GM18511 (cell line): ENCODE data around the gene CRYGD.
"Not testable (repeated sequence)": the region's sequence is repeated elsewhere in the genome, so short reads cannot be mapped to it uniquely, and the experiment has no call there.

Source experiments
- ATAC-seq: cut with Tn5 transposase; IDR thresholded peaks from one replicate; pipeline ENCODE4 v1.9.1; 2021; ENCODE audit warnings: mild to moderate bottlenecking, moderate library complexity; ENCODE audit not compliant: unreplicated experiment

Gene CRYGD

DNA sequence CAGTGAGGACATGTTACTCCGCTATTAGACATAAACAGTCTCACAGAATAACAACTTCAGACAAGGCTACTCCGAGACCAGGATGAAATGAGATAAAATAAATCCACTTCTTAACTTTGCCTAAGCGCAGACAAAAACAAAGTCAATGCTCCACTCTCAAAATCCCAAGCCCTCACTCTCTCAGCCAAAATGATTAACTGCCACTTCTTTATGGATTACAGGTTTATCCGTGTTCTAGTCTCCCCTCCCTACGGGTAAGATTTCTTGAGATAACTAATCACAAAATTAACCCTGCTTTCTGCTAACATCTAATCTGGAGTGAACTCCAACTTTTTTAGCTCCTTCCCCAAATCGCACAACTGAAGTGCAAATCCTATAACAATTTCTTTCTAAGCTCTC is 6.4 kb upstream of the CRYGD start:
- no peak for ATAC-seq

DNA sequence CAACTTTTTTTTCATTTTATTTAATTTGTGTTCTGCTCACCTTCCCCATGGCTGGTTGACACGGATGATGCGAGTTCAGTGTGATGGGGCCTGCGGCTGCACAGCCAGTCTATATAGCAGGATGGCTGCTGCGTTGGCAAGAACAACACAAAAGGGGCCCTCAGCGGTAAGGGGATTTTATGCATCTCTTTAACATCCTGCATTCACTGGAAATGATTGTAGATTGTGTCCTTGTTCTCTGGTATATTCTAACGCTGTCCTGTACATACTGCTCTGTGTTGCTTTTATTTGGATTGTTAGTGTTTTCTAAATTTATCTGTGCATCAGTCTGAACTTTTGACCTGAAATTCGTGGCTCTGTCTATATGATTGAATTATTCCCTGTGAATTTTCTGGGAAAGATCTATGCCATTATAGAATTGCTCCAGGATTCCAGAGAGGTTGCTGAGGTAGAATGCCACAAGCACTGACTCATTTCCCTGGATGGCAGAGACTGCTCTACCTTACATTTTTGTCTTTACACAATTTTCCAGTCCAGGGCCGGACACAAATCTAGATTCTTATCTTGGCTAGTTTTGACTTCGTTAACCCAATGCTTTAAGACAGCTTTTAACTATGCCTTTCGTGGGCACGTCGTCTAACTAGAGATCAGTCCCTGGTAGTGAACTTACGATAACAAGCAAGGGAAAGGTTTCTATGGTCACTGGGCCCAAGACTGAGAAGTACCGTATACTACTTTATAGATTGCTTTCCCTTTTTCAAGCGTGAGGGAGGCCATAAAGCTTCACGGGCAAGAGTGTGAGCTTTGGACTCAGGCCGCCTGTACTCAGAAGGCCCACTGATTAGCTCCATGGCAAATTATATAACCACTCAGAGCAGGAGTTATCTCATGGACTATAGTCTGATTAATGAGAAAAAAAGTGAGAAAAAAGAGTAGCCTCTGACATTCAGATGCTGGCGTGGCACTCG is 5.7 kb upstream of the CRYGD start, which contains the start of gene CRYGC:
TSS of gene CRYGC (minus strand) at position 85 of the 968 bp plus-strand sequence. CDS start at position 49, 36 bp downstream.
- no peak for ATAC-seq

DNA sequence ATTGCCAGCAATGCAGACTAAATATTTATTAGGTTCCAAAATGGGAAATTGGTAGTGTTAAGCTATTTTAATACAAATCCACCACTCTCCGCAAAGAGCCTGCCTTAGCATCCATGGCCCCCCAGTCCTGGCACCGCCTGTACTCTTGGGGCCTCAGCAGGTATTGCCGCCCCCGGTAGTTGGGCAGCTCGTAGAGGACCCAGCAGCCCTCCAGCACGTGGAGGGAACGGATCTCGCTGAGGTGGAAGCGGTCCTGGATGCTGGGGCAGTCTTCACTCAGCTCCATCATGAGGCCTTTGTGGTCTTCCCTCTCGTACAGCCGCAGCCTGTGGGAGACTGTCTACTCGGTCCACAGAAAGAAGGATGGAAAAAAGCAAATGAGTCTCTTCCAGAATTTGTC is 3.8 kb upstream of the CRYGD start:
- no peak for ATAC-seq

DNA sequence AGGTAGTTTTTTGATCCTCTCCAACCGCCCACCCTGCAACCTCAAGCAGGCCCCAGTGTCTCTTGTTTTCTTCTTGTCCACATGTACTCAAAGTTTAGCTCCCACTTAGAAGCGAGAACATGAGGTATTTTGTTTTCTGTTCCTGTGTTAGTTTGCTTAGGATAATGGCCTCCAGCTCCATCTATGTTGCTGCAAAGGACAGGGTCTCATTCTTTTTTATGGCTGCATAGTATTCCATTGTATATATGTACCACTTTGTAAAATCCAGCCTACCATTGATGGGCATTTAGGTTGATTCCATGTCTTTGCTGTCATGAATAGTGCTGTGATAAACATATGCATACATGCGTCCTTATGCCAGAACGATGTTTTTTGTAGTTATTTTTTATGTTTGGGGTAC is 2.8 kb upstream of the CRYGD start:
- ATAC-seq = no peak

DNA sequence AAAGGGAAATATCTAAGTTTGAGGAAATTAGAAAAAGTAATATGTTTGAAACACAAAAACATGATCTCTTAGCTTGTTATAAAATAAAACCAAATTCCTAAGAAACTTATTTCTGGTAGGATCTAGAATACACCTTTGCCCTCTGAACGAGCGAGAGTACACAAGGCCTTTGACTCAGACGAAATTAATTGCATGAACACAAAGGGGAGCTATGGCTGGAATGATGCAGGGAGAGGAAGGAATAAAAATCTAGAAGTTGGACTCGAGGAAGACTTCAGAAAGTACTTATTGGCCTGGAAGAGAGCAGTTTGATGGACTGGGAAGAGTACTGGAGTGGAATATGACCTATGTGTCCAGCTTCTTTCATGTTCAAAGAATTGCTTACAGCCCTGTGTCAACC is 927 bp upstream of the CRYGD start:
- no peak for ATAC-seq

DNA sequence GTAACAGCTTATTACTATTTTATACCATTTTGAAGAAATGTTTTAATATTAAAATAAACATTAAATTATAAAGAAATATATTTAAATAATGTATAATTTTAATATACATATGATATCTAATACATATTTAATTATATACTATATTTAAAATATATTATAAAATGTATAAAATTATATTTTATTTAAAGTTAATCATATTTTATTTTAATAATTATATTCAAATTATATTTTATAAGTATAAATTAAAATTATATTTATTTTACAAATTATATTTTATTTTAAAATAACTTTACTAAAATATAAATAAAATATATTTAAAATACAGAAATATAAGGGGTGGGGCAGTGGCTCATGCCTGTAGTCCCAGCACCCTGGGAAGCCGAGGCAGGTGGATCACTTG is 2.1 kb downstream of the CRYGD start:
- ATAC-seq = no peak

DNA sequence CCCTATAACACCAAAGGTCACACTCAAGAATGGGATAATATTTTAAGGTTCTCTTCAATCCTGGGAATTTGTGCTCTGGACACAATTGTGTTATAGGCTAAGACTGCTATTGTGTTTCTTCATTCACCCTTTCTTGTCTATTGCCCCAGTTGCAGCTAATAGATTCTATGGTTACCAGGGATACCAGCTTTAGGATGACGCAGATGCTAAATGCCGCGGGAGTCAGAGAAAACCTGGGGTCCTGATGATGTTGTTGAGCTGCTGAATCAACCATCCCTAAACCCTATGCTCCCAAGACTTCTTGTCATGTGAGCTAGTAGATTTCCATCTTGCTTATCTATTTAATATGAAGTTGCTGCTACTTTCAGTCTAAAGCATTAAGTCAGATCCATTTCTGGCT is 5.4 kb downstream of the CRYGD start:
- ATAC-seq = no peak

DNA sequence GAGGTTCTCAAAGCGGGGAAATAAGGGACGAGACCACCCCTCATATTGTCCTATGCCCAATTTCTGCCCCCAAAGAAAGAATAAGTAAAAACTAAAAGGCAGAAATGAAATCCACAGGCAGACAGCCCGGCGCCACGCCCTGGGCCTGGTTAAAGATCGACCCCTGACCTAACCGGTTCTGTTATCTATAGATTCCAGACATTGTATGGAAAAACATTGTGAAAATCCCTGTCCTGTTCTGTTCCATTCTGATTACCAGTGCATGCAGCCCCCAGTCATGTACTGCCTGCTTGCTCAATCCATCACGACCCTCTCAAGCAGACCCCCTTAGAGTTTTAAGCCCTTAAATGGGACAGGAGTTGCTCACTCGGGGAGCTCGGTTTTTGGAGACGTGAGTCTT is 6.9 kb downstream of the CRYGD start:
- ATAC-seq = not testable (repeated sequence)

DNA sequence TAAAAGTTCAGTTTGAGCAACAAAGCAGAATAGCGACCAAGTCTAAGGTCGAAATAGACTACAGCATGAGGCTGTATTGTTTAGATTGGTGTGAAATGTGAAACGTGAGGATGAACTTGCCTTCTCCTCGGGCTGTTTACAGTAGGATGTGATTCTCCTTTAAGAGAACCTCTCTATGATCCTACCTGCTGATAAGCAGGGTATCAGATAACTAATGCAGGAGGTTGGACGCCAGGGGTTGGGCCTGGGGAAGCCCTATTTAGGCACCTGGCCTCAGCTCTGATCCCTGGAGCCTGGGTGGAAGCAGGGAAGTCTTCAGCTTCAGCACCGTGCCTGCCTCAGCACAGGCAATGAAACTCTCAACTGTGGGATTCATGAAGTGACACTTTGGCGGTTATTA is 11.4 kb downstream of the CRYGD start:
- ATAC-seq = no peak

DNA sequence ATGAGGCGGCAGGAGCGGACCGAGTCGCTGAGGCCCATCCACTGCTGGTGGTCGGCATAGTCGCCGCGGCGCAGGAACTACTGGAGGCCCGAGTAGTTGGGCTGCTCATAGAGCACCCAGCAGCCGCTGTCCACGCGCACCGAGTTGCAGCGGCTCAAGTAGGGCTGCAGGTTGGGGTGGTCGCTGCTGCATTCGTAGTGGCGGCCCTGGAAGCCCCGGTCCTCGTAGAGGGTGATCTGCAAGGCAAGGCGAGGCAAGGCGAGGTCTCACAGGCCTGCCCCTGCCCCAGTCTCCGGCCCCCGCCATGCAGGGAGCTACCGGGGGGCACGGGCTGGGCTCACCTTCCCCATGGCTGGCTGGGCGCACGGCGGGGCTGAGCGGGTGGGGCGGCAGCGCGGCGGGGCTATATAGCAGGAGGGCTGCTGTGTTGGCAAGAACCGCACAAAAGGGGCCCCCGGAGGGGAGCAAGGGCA is 12.0 kb downstream of the CRYGD start:
- ATAC-seq = not testable (repeated sequence)

DNA sequence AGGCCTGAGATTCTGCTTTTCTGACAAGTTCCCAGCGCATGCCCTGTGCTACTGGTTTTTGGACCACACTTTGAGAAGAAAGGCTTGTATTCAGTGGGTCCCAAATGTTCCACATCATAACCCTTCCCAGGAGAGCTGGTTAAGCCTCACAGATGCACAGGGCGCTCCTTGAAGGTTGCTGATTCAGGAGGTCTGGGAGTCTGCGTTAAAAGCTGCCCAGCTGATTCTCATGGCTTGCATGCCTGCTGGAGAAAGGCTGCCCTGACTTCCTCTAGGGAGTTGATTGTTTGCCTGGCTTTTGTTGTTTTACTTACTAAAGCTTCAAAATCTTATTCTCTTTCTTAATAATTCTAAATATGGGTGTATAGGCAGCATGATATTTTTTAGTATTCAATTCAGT is 20.7 kb downstream of the CRYGD start:
- ATAC-seq = no peak

DNA sequence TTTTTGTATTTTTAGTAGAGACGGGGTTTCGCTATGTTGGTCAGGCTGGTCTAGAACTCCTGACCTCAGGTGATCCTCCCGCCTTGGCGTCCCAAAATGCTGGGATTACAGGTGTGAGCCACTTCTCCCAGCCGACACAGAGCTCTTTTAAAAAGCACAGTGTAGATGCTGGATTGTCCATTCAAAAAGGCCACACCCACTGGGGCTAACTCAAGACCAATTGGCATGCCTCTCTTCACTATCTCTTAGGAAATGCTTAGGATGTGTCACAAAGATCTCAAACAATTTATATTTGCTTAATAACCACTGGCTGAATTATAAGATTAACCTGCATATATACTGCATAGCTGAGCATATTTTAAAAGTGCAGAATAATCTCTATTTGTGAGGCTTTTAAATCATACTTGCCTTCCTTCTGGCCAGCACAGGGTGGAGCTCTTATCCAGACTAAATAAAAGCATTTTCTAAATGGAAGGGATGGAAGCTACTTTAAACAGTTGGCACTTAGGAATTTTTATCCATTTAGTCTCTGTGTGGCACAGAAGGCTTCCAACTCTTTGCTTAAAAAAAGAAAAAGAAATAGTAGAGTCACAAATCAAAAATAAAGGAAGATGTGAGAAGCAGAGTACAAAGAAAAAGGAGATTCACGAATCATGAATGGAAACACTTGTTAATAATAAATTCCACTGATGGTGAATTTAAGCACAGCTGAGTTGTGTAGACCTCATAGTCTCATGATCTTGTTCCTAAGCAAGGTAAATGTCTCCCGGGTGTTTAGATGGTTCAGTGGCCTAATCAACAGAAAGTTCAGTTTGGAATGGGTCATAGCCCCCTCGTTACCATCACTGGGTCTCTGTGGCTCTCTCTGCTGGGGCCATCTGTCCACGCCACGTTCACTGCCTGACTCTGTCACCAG is 22.4 kb downstream of the CRYGD start:
- no peak for ATAC-seq

DNA sequence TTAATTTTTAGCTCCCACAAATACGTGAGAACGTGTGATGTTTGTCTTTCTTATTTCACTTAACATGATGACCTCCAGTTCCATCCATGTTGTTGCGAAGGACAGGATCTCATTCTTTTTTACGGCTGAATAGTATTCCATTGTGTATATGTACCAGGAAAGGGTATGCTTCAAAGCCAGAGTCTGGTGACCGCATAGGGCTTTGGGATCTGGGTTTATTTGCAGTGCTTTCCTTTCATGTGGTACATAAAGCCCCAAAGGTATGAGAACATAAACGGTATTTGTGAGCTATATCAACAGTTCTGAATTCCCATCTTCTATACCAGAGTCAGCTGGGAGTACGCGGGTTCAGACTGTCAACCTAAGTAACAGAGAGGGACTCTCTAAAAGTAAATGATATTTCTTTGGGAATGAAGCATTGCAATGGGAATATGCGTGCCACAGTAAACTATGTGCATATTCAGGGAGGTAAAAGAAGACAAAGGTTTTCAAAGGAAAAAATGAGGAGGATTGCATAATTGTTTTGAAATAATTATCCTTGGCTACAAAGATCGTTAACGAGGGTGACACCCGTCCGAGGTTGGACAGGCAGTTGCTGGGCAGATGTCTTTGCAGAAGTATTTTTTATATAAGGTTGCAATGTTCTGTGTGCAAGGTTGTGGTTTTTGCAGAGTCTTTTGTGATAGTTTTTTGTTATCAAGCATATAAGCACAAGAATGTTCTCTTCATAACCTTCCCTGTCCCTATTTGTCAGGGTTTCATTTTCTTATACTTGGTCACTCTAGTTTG is 24.4 kb downstream of the CRYGD start:
- ATAC-seq = no peak

DNA sequence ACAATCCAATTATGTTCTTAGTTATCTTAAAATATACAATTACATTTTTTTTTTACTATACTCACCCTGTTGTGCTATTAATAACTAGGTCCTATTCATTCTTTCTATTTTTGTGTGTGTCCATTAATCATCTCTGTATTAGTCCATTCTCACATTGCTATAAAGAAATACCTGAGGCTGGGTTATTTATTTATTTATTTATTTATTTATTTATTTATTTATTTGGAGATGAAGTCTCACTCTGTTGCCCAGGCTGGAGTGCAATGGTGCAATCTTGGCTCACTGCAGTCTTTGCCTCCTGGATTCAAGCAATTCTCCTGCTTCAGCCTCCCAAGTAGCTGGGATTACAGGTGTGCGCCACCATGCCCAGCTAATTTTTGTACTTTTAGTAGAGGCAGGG is 25.6 kb downstream of the CRYGD start:
- ATAC-seq = not testable (repeated sequence)

DNA sequence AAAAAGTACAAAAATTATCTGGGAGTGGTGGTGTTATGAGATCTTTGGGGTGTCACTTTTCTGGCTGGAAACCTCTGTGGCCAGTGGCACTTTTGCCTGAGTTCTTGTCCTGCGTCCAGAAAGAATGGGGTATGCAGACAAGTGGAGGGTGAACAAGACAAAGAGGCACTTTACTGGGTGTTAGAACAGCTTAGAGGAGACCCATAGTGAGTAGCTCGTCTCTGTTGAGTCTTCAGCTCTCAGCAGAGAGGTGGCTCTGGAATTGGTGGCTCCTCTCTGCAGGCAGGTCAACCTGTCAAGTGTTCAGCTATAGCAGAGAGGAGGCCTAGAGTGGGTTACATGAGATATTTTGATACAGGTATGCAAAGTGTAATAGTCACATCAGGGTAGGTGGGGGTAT is 26.1 kb downstream of the CRYGD start:
- ATAC-seq = no peak

DNA sequence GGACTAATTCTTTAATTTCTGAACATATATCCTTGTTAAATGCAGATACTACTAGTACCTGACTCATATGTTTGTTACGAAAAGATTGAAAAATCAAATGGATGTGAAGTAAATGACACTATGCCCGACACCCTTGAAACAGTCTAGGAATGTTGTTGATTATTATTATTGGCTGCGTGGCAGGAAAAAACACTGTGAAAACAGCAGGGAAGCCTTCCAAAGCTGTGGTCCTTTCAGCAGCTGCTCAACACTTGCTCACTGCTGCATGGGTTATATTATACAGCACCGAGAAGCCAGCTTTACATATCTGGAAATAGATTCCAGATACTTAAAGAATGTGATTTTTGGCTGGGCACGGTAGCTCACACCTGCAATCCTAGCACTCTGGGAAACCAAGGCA is 26.5 kb downstream of the CRYGD start:
- ATAC-seq = no peak

DNA sequence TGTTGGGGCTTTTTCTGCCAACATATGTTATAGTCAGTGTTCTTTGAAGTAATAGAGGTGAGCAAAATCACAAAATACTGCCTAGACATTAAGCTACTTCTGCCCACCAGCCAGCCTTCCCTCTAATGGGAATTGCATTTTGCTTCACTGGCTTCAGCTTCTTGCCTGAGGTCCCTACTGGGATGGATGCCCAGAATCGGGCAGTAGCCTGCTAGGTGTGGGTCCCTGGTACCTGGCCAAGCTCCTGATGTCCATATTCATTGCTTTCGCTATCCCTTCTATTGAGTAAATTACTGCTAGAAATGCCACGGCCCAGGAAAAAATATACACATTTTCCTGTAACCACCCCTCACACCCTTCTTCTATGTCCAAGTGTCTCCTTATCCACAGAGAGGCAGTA is 27.0 kb downstream of the CRYGD start:
- ATAC-seq = no peak

DNA sequence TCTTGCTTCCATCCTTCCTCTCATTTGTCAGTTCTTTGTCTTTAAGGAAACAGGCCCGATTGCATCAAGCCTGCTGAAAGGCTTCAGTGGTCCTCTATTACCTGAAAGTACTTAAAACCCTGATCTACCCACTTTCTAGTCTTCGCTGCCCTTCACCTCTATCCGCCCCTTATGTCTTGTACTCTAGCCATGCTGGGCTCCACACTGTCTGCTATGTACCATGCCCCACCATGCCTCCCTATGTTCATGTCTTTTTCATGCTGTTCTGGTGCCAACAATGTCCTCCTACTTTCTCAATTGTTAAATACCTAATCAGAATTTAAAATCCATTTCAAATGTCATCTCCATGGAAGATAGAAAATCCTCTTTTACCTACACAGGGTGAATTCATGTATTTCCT is 28.2 kb downstream of the CRYGD start:
- no peak for ATAC-seq

DNA sequence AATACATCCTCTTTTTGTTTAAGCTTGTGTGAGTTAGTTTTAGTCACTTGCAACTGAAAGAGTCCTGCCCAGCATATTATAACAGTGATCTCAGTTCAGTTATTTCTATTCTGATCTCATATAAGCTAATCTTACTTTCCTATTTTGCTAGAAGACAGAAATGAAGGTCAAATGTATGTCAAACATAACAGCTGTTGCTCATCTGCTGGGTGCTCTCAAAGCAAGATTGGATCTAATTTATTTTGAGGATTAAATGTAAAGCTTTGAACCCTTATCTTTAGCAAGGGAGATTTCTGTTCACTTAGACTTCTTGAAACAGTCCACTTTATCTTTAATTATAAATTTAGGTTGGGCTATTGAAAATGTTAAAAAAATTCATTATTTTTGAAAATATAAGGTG is 31.2 kb downstream of the CRYGD start:
- no peak for ATAC-seq

DNA sequence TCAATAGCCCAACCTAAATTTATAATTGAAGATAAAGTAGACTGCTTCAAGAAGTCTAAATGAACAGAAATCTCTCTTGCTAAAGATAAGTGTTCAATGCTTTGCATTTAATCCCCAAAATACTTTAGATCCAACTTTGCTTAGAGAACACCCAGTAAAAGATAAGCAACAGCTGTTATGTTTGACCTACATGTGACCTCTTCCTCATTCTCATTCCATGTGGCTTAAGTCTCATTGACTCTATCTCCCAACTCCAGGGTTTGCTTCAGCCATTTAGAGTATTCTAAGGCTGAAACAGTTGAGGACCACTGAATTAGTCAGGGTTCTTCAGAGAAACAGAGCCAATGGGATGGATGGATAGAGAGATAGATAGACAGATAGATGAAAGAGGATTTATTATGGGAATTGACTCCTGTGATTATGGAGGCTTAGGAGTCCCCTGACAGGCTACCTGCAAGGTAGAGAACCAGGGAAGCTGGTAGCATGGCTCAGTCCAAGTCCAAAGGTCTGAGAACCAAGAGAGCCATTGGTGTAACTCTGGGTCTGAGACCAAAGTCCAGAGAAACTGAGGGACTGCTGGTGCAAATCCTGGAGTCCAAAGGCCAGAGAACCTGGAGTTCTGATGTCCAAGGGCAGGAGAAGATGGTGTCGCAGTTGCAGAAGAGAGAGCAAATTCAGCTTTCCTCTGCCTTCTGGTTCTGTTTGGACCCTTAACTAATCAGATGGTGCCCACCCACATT is 32.1 kb downstream of the CRYGD start:
- ATAC-seq = no peak
